HG03135 (cell line): Measurements from ENCODE around the gene PDE4D.
"Not testable (repeated sequence)": the region's sequence is repeated elsewhere in the genome, so short reads cannot be mapped to it uniquely, and the experiment has no call there.

Source experiments
- ATAC-seq: cut with Tn5 transposase; IDR thresholded peaks from one replicate; pipeline ENCODE4 v1.9.1; 2021; ENCODE audit warnings: mild to moderate bottlenecking, moderate library complexity; ENCODE audit not compliant: unreplicated experiment

Gene PDE4D

DNA sequence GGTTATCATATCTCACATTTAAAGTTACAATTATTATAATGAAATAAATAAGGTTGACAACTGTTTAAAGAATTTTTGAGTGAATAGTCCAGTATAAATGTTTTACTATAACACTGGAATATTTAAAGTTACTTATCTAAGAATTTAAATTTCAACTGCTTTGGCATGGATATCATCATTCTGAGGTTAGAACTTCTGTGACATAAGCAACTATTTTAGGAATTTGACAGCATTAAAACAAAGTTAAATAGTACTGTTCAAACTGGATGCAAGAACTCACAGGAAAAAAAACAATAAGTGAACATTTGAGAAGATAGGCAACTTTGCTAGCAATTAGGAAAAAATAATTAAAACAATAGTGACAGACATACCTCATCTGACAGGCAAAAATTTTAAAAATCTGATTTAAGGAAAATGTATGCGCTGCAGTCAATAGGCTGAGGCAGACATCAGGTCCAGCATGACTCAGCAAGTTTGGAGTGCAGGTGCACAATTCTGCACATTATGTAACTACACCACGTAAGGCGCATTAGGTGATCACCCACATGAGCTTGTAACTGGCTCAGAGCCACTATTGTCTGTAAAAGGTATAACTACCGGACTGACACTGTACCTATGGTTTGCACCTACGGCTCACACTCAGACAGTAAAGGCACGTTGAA is 180.6 kb downstream of the PDE4D start:
- no peak for ATAC-seq

DNA sequence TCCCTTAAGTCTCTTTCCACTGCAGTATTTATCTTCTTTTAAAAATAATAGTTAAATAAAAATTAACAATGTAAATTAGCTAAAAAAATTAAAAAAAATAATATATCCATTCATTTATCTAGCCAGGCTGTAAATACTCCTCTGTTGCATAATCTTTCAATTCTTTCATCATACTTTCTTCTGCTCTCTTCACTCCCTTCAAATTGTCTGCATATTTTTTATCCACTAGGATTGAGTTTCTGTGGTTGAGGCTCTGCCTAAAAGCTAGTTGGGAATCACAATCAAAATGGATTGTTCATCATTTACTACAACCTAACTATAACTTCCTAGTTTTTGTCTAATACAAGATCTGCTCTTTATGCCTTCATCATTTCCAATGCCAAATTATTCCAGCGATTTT is 182.2 kb downstream of the PDE4D start:
- no peak for ATAC-seq

DNA sequence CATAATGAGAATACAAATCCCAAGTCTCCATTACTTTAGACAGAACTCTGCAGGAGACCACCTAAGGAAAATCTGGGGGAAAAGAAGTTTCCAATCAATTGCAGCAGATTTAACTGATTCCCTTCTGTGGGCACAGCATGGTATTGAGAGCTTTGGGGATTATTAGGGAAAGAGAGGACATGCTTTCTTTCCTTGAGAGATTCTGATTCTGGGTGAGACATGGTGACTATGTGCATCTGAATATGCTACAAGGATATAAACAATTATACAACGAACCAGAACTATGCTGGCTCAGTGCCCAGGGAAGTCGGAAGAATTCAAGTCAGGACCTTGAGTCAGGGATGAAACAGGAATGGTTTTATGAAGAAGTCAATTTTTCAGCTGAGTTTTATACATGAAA is 183.7 kb downstream of the PDE4D start:
- ATAC-seq, result no peak

DNA sequence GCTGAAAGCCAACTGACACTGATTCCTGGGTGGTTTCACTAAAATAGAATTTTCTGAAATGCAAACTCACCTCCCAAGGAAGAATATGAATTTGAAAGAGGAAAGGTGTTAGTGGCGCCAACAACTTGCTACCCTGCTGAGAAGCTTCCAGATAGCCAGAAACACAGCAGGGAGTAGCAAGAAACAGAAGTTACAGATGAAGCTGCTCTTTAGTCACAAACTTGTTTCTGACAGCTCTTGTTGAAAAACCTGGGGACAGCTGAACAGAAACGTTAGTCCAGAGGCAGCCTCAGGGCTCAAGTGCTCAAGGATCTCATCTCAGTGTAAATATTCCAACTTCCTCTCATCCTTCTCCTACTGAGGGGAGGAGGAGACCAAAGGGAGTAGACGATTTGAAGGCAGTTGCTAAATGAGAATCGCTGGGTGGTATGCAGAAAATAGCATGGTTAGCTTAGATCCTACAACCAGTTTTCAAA is 184.1 kb downstream of the PDE4D start:
- ATAC-seq, result no peak

DNA sequence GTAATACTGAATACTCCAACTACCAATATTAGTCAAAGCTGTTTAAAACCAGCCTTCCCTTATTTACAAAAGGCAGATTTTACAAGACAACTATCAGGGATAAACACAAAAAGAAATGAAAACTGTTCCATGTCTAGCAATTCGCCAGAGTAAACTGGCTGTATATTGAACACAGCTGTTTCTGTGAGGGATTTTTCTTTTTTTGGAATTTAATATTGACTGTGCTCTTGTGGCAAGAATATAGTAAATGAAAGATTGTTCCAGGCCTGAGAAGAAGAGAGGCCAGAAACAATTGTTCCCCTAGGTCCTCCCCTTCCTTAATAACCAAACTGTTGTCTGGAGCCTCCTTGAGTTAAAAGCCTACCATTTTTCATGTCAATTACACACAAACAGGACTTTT is 188.6 kb downstream of the PDE4D start:
- no peak for ATAC-seq

DNA sequence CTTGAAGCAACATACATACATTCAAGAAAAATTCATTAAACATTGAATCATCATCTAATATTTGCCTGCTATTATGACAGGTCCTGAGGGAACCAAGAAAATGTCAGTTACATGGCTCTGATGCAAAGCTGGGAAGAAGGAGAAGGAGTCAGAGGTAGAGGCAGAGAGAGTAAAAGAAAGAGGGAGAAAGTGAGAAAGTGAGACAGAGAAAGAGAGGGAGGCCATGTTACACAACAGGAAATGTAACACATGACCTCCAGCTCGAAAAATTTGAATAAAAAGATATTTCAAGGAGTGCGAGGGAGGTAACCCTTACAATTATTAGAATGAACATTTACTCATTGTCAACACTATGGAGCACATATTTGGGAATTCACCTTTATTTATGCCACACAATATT is 189.7 kb downstream of the PDE4D start:
- ATAC-seq, result no peak

DNA sequence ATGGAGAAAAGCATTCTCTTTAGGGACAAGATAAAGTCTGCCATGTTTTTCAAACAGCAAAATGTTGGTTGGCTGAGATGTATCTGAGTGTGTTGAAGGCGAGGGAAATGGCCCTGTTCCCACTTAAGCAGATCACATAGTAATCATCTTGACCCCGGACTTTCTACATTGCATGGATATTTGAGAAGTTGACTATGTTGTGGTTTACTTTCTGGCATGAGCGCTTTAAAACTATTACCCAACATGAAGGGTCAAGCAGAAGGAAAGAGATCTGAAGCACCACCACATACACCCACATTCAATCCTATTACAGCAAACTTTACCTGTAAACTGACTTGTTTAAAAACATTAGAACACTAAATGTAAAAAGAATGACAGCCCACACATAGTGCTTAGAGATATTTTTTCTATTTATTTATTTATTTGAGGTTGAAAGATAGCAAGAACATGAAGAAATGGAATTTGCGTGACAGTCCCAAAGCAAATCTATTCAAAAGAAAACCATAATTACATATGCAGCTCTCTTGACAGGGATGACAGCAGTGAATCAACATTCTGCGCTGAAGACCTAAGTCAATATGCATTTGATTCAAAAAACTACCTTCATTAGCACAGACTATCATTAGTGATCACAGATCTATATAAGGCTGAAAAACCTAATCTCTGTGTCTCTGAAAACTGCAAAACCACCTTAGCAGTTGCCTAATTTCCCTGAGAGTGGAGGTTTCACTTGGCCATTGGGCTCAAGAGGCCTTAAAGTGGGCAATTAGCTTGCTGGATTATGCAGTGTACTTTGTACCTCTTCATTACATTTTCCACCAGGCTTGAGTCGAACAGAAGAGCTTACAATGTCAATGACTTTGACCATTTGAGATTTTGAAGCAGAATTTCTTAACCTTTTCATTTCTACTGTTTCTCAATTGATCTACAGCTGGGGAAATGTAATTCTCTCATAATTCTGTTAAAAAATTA is 195.0 kb downstream of the PDE4D start:
- ATAC-seq, result no peak

DNA sequence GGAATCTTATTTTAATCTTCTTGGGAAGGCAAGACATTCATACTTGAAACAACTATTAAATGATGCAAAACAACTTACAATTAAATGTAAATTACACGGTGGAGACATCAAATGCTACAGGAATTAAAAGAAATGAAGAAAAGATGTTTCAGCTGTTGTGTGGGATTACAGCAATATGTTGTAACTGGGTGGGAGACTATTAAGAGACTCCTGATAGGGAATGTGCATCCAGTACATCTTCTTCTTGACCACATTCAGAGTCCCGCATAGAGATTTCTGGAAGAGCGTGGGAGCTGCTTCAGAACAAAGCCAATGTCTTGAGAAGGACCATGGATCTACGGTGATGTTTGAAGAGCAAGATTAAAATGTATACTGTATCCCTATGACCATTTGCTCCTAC is 199.1 kb downstream of the PDE4D start:
- ATAC-seq, result no peak

DNA sequence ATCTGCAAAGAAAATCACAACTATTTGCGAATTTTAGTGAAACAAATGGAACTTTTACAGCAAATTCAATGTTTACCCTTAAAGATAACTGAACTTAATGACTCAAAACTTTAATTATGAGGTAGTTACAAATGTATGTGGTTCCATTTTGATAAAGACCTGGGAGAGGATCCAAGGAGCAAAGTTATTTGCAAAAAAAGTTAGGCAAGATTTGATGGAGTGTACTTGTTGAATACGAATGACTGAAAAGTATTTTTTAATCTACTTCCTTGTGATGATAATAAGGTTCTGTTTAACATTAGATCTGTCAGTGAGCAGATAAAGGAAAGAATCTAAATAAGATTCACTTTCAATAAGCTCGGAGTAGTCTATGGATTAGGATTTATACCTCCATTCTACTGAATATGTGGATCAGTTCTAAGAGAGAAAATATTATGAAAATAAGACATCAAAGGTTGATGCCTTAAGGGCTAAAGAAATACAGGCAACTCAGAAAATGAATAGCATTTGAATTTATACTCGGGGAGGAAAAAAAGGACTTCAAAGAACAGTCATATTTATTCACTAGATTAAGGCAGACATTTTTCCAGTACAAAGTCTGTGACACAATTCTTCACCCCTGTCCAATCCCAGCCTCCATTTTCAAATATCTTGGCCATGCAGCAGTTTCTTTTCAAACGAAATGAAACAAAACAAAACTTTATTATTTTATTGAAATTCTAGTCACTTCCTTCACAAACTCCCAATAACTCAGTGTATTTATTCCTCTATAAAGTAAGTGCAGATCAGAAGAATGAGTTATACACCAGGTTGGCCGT is 199.8 kb downstream of the PDE4D start:
- ATAC-seq, result no peak

DNA sequence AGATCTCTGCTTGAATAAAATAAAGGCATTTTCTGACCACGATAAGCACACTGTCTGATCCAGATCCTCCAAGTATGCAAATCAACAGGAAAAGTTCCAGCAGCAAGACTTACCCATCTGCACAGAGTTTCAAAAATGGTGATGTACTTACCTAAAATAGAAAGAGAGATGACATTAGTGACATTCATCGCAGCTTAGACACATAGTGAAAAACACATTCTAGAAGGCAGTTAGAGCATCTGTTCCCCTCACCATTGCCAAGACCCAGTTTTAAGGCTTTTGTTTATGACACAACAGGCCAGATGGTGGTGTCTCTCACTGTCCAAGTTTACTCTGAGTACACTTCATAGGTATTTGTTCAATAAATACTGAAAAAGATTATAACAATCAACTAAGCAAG is 207.7 kb downstream of the PDE4D start:
- ATAC-seq, result no peak

DNA sequence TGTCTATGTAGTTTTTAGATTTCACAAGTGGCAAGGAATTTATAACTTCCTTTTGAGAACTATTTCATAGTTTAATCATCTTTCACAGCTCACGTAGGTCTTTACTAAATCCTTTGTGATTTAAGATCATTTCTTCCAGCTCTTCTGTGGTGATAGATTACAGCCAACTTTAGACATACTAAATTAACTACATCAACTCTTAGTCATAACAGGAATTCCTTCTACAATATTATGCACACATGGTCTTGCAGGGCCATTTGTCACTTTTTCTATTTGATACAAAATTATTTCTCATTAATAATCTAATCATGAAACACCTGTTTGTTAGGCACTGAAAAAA is 208.4 kb downstream of the PDE4D start:
- ATAC-seq, result no peak

DNA sequence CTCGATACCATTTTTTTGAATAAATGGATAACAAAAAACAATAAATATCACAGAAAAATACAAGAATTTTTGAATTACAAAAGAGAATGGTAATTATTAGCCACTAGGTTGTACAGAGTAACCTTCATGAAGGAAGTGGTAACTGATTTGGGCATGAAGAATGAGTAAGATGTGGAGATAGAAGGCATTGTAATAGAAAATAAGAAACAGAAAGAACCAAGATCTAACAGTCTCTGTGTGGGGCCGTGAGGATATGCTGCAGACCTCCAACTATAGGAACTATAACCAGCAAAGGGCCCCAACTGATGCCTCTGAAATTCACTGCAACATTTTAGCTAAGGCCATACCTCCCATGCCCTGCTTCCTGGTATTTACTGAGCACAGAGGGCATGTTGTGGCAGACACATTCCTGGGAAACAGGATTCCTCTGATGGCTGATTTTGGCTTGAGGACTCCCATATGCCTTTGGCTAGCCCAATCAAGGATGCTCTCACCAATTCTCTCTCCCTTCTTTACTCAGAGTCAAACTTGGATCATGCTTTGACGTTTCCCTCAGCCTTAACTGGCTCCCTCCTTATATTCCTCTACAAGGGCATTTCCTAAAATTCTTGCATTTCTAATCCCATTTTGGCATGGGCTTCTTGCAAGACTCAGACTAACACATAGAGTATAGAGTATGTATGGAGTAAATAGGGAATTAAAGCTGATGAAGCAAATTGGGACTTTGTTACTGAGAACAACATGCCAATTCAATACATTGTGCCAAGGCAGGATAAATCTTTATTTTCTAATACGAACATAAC is 208.9 kb downstream of the PDE4D start:
- peak; percentile 78 for ATAC-seq

DNA sequence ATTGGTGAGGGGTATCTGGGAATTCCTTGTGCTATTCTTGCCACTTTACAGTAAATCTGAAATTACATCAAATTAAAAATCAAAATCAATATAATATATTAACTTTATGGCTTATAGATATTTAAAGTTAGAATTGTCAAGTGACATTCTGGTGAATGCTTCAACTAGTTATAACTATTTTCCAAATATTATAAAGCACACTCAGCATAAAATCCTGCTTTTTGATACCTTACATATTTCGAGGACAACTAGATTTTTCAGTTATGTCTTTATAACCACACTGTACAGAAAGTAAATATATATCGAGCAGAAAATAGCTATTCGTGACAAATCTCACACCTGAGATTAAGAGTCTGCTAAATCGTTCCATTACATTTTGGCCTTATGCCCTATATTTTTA is 210.2 kb downstream of the PDE4D start:
- ATAC-seq, result no peak

DNA sequence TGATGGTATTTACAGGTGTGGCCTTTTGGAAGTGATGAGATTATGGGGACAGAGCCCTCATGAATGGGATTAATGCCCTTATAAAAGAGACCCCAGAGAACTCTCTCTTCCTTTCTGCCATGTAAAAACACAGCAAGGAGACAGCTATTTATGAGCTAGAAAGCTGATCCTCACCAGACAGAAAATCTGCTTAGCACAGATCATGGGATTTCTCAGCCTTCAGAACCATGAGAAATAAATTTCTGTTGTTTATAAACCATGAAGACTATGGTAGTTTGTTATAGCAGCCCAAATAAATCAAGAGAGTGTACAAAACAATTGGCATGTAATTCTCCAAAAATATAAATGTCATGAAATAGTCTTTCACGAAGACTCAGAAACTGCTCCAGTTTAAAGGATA is 211.0 kb downstream of the PDE4D start:
- no peak for ATAC-seq

DNA sequence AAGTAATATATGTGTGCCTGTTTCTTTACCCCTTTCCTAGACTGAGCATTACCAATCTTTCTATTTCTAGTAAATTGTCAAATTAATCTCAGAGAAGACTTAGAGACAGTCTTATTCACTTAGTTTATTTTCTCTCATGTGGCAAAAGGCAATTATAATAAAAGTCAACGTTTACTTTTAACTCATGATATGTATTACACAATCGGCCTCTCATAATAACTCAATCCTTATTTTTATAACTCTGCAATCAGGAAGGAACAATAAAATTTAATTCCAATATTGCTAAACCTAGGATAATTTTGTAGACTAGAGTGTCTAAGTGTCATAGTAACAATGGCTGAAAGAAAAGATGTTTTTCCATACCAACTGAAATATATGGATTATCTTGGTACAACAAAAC is 214.6 kb downstream of the PDE4D start:
- no peak for ATAC-seq

DNA sequence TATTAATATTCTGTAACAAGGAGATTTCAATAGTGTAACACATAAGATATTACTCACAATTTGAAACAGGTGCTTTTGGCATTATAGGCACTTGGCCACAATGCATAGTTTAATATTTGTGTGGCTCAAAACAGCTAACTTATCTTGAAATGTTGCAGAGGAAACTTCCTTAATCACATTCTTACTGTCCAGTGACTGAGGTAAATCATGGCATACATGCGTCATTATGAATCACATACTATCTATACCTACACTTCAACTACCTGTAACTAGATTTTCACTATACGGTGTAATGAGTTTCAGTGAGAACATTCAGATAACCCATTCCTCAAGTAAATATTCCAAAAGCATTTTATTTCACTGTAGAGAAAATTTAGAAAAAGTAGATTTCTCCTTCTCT is 218.8 kb downstream of the PDE4D start:
- ATAC-seq, result no peak

DNA sequence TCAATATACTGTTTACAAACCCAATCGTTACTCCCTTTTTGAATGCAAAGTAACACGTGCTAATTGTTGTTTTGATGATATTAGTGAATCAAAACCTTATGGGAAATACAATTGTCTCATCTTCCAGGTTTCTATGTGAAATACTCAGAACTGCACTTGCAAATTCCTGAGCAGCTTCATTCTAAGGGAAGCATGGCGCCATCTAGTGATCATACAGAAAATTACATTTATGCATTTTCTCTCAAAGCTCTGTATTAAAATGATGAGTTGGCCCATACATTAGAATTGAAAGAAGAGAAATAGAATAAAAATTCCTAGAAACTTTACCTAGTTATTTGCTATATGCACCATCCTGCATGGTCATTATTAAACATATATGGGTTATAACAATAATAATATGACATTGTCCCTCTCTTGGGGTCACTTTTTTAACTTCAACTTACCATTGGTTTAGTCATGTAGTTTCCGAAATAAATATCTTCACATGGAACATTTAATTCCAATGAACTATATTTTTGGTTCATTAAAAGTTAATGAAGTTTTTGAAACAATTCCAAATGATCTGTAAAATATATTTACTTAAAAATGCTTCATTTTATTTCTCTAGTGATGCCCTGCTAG is 220.0 kb downstream of the PDE4D start:
- no peak for ATAC-seq

DNA sequence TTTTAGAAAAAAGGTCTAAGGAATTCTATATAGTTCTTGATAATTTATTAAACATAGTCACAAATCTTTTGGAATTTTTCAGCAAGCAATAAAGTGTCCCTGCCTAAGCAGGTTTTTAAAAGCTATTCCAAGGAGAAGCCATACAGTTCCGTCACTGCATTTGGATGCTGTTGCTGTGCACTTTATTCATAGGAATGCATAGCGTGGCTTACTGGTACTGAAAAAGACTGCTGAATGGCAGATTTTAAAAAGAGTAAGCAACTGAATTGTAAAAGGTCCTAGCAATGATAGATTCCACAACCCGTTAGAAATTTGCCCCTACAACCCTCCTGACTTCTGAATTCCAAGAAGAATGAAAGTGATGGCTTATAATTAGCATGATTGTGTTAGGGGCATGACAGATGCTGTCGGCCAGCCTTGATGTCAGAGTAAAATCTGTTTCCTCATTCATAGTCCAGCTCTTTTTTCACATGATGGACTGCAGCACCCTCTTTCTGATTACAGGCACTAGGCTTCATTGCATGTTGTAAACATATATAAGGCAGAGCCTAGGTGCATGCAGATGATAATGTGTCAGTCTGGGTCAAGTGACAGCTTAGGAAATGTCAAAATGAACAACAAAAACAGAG is 227.0 kb downstream of the PDE4D start:
- ATAC-seq, result no peak

DNA sequence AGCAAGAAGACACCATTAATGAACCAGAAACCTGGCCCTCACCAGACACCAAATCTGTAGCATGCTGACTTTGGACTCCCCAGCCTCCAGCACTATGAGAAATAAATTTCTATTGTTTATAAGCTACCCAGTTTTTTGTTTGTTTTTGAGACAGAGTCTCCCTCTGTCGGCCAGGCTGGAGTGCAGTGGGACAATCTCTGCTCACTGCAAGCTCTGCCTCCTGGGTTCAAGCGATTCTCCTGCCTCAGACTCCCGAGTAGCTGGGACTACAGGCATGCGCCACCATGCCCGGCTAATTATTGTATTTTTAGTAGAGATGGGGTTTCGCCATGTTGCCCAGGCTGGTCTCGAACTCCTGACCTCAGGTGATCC is 227.7 kb downstream of the PDE4D start:
- not testable (repeated sequence) for ATAC-seq
